HepG2 (cell line): ENCODE results near the gene CA10. TPM values are rescaled to one million over a fixed set of nuclear protein-coding genes. Genes with fewer than 3 reads are reported as not detected.

Source experiments
- FOXP4 ChIP-seq: sonication (generic); formaldehyde crosslinking; IDR thresholded peaks from 2 replicates; pipeline ENCODE4 v1.4.0; 2020; ENCODE audit warnings: missing genetic modification reagents
- JARID2 ChIP-seq: sonication (generic); formaldehyde crosslinking; IDR thresholded peaks from 2 replicates; pipeline ENCODE4 v1.8.1; 2023; ENCODE audit warnings: missing genetic modification reagents, inconsistent platforms; ENCODE audit not compliant: insufficient replicate concordance
- NFYB ChIP-seq: sonication (generic); formaldehyde crosslinking; IDR thresholded peaks from 2 replicates; pipeline ENCODE4 v1.4.0; 2020; ENCODE audit warnings: missing genetic modification reagents
- PLRG1 ChIP-seq: fragments of 450-650 bp; conservative IDR thresholded peaks from 2 replicates; pipeline ENCODE4 v1.6.1; 2016
- SNAPC2 ChIP-seq: sonication (generic); formaldehyde crosslinking; IDR thresholded peaks from 2 replicates; pipeline ENCODE4 v1.8.1; 2022; ENCODE audit warnings: mild to moderate bottlenecking, missing genetic modification reagents
- ZNF530 ChIP-seq: sonication (generic); formaldehyde crosslinking; IDR thresholded peaks from 2 replicates; pipeline ENCODE4 v1.5.0; 2020; ENCODE audit warnings: low read depth, mild to moderate bottlenecking, missing genetic modification reagents
- polyA plus RNA-seq, 8 experiments: library from polyadenylated mRNA; depleted of rRNA in 3 of 8; stranded (reverse) in 7 of 8; unstranded in 1 of 8; fragments of >200 nt; fragmentation: Illumina TruSeq in 4 of 8; extraction: Trizol in 4 of 8; gene quantifications; 2 replicates each; pipeline versions ENCODE4 v1.2.1 to v1.2.3, GENCODE V29; 2011 to 2016; ENCODE audit warnings: low read depth in 4 of 8, missing spikeins in 1 of 8, mixed read lengths in 1 of 8; ENCODE audit not compliant: insufficient read depth in 1 of 8
- total RNA-seq, 5 experiments: library from RNA; depleted of rRNA; stranded (reverse); fragments of >200 nt; fragmentation: Illumina TruSeq; extraction: Trizol; gene quantifications; 2 replicates each; pipeline ENCODE4 v1.2.3, GENCODE V29; 2016; ENCODE audit warnings: low read depth in 1 of 5
- TF ChIP-seq, protein P1 (sequence below): sonication (generic); formaldehyde crosslinking; IDR thresholded peaks from 2 replicates; pipeline ENCODE4 v1.5.0; 2020; ENCODE audit warnings: mild to moderate bottlenecking, missing genetic modification reagents, moderate library complexity
- TF ChIP-seq, protein P2 (sequence below): sonication (generic); formaldehyde crosslinking; IDR thresholded peaks from 2 replicates; pipeline ENCODE4 v1.4.0; 2020; ENCODE audit warnings: missing genetic modification reagents

CA10 gene
- total and polyA plus RNA-seq, 2 of the 13 experiments (the other 11 are each of a cell fraction or from before 2014, with no cell fraction given) = not detected

GRCh38 chr17:51997723-51998122 is 160.8 kb downstream of the CA10 start (continued):
- TF ChIP-seq FOXP4 (CRISPR knock-in tag) (peak; percentile 39; the same call in 1 of the 2 replicates), SNAPC2 (CRISPR knock-in tag) (no peak), PLRG1 (no peak), JARID2 (CRISPR knock-in tag) (no peak), NFYB (CRISPR knock-in tag) (no peak), ZNF530 (CRISPR knock-in tag) (no peak)
- TF ChIP-seq, protein P1, sequence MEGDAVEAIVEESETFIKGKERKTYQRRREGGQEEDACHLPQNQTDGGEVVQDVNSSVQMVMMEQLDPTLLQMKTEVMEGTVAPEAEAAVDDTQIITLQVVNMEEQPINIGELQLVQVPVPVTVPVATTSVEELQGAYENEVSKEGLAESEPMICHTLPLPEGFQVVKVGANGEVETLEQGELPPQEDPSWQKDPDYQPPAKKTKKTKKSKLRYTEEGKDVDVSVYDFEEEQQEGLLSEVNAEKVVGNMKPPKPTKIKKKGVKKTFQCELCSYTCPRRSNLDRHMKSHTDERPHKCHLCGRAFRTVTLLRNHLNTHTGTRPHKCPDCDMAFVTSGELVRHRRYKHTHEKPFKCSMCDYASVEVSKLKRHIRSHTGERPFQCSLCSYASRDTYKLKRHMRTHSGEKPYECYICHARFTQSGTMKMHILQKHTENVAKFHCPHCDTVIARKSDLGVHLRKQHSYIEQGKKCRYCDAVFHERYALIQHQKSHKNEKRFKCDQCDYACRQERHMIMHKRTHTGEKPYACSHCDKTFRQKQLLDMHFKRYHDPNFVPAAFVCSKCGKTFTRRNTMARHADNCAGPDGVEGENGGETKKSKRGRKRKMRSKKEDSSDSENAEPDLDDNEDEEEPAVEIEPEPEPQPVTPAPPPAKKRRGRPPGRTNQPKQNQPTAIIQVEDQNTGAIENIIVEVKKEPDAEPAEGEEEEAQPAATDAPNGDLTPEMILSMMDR (CRISPR knock-in tag) = no peak
- TF ChIP-seq, protein P2, sequence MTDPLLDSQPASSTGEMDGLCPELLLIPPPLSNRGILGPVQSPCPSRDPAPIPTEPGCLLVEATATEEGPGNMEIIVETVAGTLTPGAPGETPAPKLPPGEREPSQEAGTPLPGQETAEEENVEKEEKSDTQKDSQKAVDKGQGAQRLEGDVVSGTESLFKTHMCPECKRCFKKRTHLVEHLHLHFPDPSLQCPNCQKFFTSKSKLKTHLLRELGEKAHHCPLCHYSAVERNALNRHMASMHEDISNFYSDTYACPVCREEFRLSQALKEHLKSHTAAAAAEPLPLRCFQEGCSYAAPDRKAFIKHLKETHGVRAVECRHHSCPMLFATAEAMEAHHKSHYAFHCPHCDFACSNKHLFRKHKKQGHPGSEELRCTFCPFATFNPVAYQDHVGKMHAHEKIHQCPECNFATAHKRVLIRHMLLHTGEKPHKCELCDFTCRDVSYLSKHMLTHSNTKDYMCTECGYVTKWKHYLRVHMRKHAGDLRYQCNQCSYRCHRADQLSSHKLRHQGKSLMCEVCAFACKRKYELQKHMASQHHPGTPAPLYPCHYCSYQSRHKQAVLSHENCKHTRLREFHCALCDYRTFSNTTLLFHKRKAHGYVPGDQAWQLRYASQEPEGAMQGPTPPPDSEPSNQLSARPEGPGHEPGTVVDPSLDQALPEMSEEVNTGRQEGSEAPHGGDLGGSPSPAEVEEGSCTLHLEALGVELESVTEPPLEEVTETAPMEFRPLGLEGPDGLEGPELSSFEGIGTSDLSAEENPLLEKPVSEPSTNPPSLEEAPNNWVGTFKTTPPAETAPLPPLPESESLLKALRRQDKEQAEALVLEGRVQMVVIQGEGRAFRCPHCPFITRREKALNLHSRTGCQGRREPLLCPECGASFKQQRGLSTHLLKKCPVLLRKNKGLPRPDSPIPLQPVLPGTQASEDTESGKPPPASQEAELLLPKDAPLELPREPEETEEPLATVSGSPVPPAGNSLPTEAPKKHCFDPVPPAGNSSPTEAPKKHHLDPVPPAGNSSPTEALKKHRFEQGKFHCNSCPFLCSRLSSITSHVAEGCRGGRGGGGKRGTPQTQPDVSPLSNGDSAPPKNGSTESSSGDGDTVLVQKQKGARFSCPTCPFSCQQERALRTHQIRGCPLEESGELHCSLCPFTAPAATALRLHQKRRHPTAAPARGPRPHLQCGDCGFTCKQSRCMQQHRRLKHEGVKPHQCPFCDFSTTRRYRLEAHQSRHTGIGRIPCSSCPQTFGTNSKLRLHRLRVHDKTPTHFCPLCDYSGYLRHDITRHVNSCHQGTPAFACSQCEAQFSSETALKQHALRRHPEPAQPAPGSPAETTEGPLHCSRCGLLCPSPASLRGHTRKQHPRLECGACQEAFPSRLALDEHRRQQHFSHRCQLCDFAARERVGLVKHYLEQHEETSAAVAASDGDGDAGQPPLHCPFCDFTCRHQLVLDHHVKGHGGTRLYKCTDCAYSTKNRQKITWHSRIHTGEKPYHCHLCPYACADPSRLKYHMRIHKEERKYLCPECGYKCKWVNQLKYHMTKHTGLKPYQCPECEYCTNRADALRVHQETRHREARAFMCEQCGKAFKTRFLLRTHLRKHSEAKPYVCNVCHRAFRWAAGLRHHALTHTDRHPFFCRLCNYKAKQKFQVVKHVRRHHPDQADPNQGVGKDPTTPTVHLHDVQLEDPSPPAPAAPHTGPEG (CRISPR knock-in tag) = no peak
